H9 (cell line): ENCODE measurements around the gene AVEN. TPM values are rescaled to one million over a fixed set of nuclear protein-coding genes. Genes with fewer than 3 reads are reported as not detected.

Experiments
- DNase-seq: peaks from one replicate; pipeline ENCODE4 v3.0.0-alpha.2; 2017
- H2AFZ ChIP-seq: one replicate; pipeline ENCODE4 v1.6.1; 2013; ENCODE audit warnings: mild to moderate bottlenecking, low read length, control low read depth, moderate library complexity
- H2AK5ac ChIP-seq: 2 replicates; pipeline ENCODE4 v1.6.1; 2013; ENCODE audit warnings: low read length, control low read depth, mixed read lengths; ENCODE audit not compliant: insufficient read length
- H2BK120ac ChIP-seq: one replicate; pipeline ENCODE4 v1.6.1; 2013; ENCODE audit warnings: low read depth, mild to moderate bottlenecking, low read length, control low read depth, inconsistent platforms; ENCODE audit not compliant: poor library complexity, severe bottlenecking
- H2BK12ac ChIP-seq: 2 replicates; pipeline ENCODE4 v1.6.1; 2013; ENCODE audit warnings: low read length, control low read depth, mixed read lengths, low read depth; ENCODE audit not compliant: insufficient read length
- H2BK15ac ChIP-seq: 2 replicates; pipeline ENCODE4 v1.6.1; 2013; ENCODE audit warnings: low read depth, low read length, control low read depth
- H2BK20ac ChIP-seq: one replicate; pipeline ENCODE4 v1.6.1; 2013; ENCODE audit warnings: low read depth, mild to moderate bottlenecking, low read length, control low read depth, inconsistent platforms; ENCODE audit not compliant: poor library complexity, severe bottlenecking
- H2BK5ac ChIP-seq: 2 replicates; pipeline ENCODE4 v1.6.1; 2013; ENCODE audit warnings: low read length, control low read depth, mixed read lengths; ENCODE audit not compliant: insufficient read length
- H3K14ac ChIP-seq: 2 replicates; pipeline ENCODE4 v1.6.1; 2013; ENCODE audit warnings: low read length, control low read depth; ENCODE audit not compliant: insufficient read depth
- H3K18ac ChIP-seq: 2 replicates; pipeline ENCODE4 v1.6.1; 2013; ENCODE audit warnings: low read depth, mild to moderate bottlenecking, mixed read lengths, low read length, control low read depth; ENCODE audit not compliant: insufficient read length
- H3K23ac ChIP-seq: 2 replicates; pipeline ENCODE4 v1.6.1; 2013; ENCODE audit warnings: low read length, control low read depth, mixed read lengths, low read depth; ENCODE audit not compliant: insufficient read length
- H3K23me2 ChIP-seq: 2 replicates; pipeline ENCODE4 v1.6.1; 2013; ENCODE audit warnings: low read depth, mild to moderate bottlenecking, mixed read lengths, low read length, control low read depth; ENCODE audit not compliant: insufficient read length, poor library complexity, severe bottlenecking
- H3K27ac ChIP-seq: 2 replicates; pipeline ENCODE4 v1.5.1; 2013; ENCODE audit warnings: low read length, control low read depth, mixed read lengths, low read depth; ENCODE audit not compliant: insufficient read length
- H3K27me3 ChIP-seq: 2 replicates; pipeline ENCODE4 v1.6.1; 2013; ENCODE audit warnings: low read length, control low read depth, inconsistent platforms; ENCODE audit not compliant: insufficient read depth
- H3K4ac ChIP-seq: 2 replicates; pipeline ENCODE4 v1.6.1; 2013; ENCODE audit warnings: low read depth, mild to moderate bottlenecking, control low read depth, inconsistent platforms, low read length, moderate library complexity
- H3K4me1 ChIP-seq: 2 replicates; pipeline ENCODE4 v1.6.1; 2013; ENCODE audit warnings: low read length, control low read depth, inconsistent platforms; ENCODE audit not compliant: insufficient read depth
- H3K4me2 ChIP-seq: 2 replicates; pipeline ENCODE4 v1.6.1; 2013; ENCODE audit warnings: low read length, control low read depth, mixed read lengths; ENCODE audit not compliant: insufficient read length, insufficient read depth
- H3K56ac ChIP-seq: 2 replicates; pipeline ENCODE4 v1.6.1; 2013; ENCODE audit warnings: low read depth, mild to moderate bottlenecking, mixed read lengths, low read length, control low read depth; ENCODE audit not compliant: insufficient read length
- H3K79me1 ChIP-seq: 2 replicates; pipeline ENCODE4 v1.6.1; 2013; ENCODE audit warnings: low read depth, mild to moderate bottlenecking, moderate library complexity, low read length, control low read depth, inconsistent platforms; ENCODE audit not compliant: insufficient read depth, poor library complexity, severe bottlenecking
- H3K79me2 ChIP-seq: 2 replicates; pipeline ENCODE4 v1.6.1; 2013; ENCODE audit warnings: low read length, control low read depth, inconsistent platforms; ENCODE audit not compliant: insufficient read depth
- H3K9ac ChIP-seq: 2 replicates; pipeline ENCODE4 v1.6.1; 2013; ENCODE audit warnings: low read length, control low read depth, mixed read lengths; ENCODE audit not compliant: insufficient read length; ENCODE audit errors: extremely low read depth
- H3K9me3 ChIP-seq: one replicate; pipeline ENCODE4 v1.6.1; 2013; ENCODE audit warnings: low read depth, low read length, inconsistent platforms; ENCODE audit not compliant: control insufficient read depth
- H3T11ph ChIP-seq: one replicate; pipeline ENCODE4 v1.6.1; 2013; ENCODE audit warnings: mild to moderate bottlenecking, low read length, control low read depth, inconsistent platforms
- H4K20me1 ChIP-seq: one replicate; pipeline ENCODE4 v1.6.1; 2013; ENCODE audit not compliant: control insufficient read depth, insufficient read length, insufficient read depth
- H4K5ac ChIP-seq: 2 replicates; pipeline ENCODE4 v1.6.1; 2013; ENCODE audit warnings: low read depth, mild to moderate bottlenecking, mixed read lengths, low read length, control low read depth; ENCODE audit not compliant: insufficient read length
- H4K8ac ChIP-seq: replicated peaks from 2 replicates; pipeline ENCODE4 v1.6.1; 2013; ENCODE audit warnings: low read length, control low read depth, mixed read lengths, low read depth; ENCODE audit not compliant: insufficient read length
- H4K91ac ChIP-seq: 2 replicates; pipeline ENCODE4 v1.6.1; 2013; ENCODE audit warnings: low read depth, mild to moderate bottlenecking, moderate library complexity, mixed read lengths, low read length, control low read depth; ENCODE audit not compliant: insufficient read length
- H3K27ac Mint-ChIP-seq, 3 experiments: 2 replicates in 2 of 3; 3 replicates in 1 of 3; pipeline ENCODE4 v1.8.0; 2020 to 2021; ENCODE audit warnings: mixed read lengths in 3 of 3, mild to moderate bottlenecking in 1 of 3, moderate library complexity in 1 of 3
- H3K27me3 Mint-ChIP-seq: 2 replicates; pipeline ENCODE4 v1.8.0; 2021; ENCODE audit warnings: low read depth, mild to moderate bottlenecking, moderate library complexity, mixed read lengths
- H3K36me3 Mint-ChIP-seq, 3 experiments: 2 replicates in 2 of 3; 3 replicates in 1 of 3; pipeline ENCODE4 v1.8.0; 2020 to 2021; ENCODE audit warnings: low read depth in 3 of 3, mixed read lengths in 3 of 3; ENCODE audit not compliant: insufficient read depth in 1 of 3
- H3K4me1 Mint-ChIP-seq, 2 experiments: 2 replicates each; pipeline ENCODE4 v1.8.0; 2020; ENCODE audit warnings: mixed read lengths in 2 of 2
- H3K4me3 Mint-ChIP-seq, 2 experiments: 2 replicates in 1 of 2; 3 replicates in 1 of 2; pipeline ENCODE4 v1.8.0; 2020 to 2021; ENCODE audit warnings: mild to moderate bottlenecking in 2 of 2, mixed read lengths in 2 of 2, moderate library complexity in 1 of 2
- H3K9me3 Mint-ChIP-seq, 2 experiments: 2 replicates in 1 of 2; 3 replicates in 1 of 2; pipeline ENCODE4 v1.8.0; 2020; ENCODE audit warnings: mild to moderate bottlenecking in 2 of 2, mixed read lengths in 2 of 2, moderate library complexity in 1 of 2
- CTCF ChIP-seq: fragments of 200-600 bp; sonication (generic); conservative IDR thresholded peaks from 3 replicates; pipeline ENCODE4 v1.8.0; 2021; ENCODE audit warnings: antibody characterized with exemption, mild to moderate bottlenecking
- WGBS: extraction: QIAGEN DNeasy Blood & Tissue Kit; methylation state at CpG from one replicate; pipeline ENCODE4 v1.1.7; 2013; ENCODE audit warnings: missing lambda C conversion rate, low lambda C conversion rate, mixed read lengths; ENCODE audit not compliant: insufficient read length; ENCODE audit errors: extremely low coverage; 5-methylcytosine and 5-hydroxymethylcytosine counted together
- total RNA-seq: library from RNA; stranded (reverse); gene quantifications from 2 replicates; pipeline ENCODE4 v1.2.1, GENCODE V29; 2021

The AVEN gene
- total RNA-seq, 1 experiment from 2014 or later, result 16.1 TPM

- H3K4me1 ChIP-seq, result no peaks in the 10 kb centered on the region
- H3K4ac ChIP-seq, result no peak overlapping the region
- H3K9me3 ChIP-seq, result no peaks in the 10 kb centered on the region
- Mint-ChIP-seq H3K36me3 (peaks cover 8 to 23% (median 15%) of the 10 kb centered on the region in 3 experiments), H3K4me1 (peaks cover 10 to 12% of the 10 kb centered on the region in 2 experiments), H3K9me3 (peaks cover 9 to 12% of the 10 kb centered on the region in 2 experiments), H3K4me3 (no peak overlapping the region), H3K27me3 (no peaks in the 10 kb centered on the region), H3K27ac (no peak overlapping the region)
- H3K4me2 ChIP-seq, result no peak overlapping the region
- H2BK20ac ChIP-seq, result no peak overlapping the region
- H3K27me3 ChIP-seq, result no peaks in the 10 kb centered on the region
- no peak overlapping the region for H2AK5ac ChIP-seq
- H4K8ac ChIP-seq, result no peak overlapping the region
- H3K14ac ChIP-seq, result no peak overlapping the region
- no peak overlapping the region for H4K91ac ChIP-seq
- no peak overlapping the region for H3K23ac ChIP-seq
- no peak overlapping the region for H3K9ac ChIP-seq
- no peak for DNase-seq
- H3K79me2 ChIP-seq, result no peaks in the 10 kb centered on the region; the same call in 1 of the 2 replicates
- no CpG with 5 or more reads among the region's 1 CpG for WGBS
- H2BK120ac ChIP-seq, result no peak overlapping the region
- H3T11ph ChIP-seq, result no peak overlapping the region
- no peak for TF ChIP-seq CTCF
- H4K20me1 ChIP-seq, result no peaks in the 10 kb centered on the region
- H3K18ac ChIP-seq, result no peak overlapping the region
- no peak overlapping the region for H2BK12ac ChIP-seq
- no peak overlapping the region for H4K5ac ChIP-seq
- H3K79me1 ChIP-seq, result no peaks in the 10 kb centered on the region
- H3K23me2 ChIP-seq, result no peaks in the 10 kb centered on the region
- H3K27ac ChIP-seq, result no peak overlapping the region
- H2BK5ac ChIP-seq, result no peak overlapping the region
- no peak overlapping the region for H2AFZ ChIP-seq
- H3K56ac ChIP-seq, result no peak overlapping the region
- H2BK15ac ChIP-seq, result no peak overlapping the region
These were observed 15.1 kb downstream of the AVEN start for GRCh38 chr15:34023907-34024306.
